Cardiac septum (tissue), 1 donor: ENCODE measurements around the gene TREML1. TPM values are rescaled to one million over a fixed set of nuclear protein-coding genes. Genes with fewer than 3 reads are reported as not detected.
A peak's percentile ranks its signal among the peaks of the same experiment; 100 is the strongest.
"Not testable (repeated sequence)": the region's sequence is repeated elsewhere in the genome, so short reads cannot be mapped to it uniquely, and the experiment has no call there.

Source experiments
- DNase-seq: peaks from one replicate; pipeline ENCODE4 v3.0.0-alpha.2; 2020; ENCODE audit warnings: low spot score
- intact Hi-C: fragments of 100-400 bp; cut with DNase I; formaldehyde crosslinking; loops from one replicate; pipeline ENCODE4 v1.14.0; 2022
- long read RNA-seq: library from polyadenylated mRNA; unstranded; transcript quantifications from one replicate; pipeline ENCODE4 v2.0.0, GENCODE V29; 2021
- total RNA-seq: library from RNA; stranded (reverse); fragmentation: NEBNext Ultra II Directional; extraction: Animal tissue kit (Norgen Biotek cat#: 25700); gene quantifications from one replicate; pipeline ENCODE4 v1.2.1, GENCODE V29; 2021
- donor health status: DM: no; HTN: no; CAD: no.

TREML1 gene, protein sequence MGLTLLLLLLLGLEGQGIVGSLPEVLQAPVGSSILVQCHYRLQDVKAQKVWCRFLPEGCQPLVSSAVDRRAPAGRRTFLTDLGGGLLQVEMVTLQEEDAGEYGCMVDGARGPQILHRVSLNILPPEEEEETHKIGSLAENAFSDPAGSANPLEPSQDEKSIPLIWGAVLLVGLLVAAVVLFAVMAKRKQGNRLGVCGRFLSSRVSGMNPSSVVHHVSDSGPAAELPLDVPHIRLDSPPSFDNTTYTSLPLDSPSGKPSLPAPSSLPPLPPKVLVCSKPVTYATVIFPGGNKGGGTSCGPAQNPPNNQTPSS
- total RNA-seq = not detected
- long read RNA-seq = 0 reads

DNA sequence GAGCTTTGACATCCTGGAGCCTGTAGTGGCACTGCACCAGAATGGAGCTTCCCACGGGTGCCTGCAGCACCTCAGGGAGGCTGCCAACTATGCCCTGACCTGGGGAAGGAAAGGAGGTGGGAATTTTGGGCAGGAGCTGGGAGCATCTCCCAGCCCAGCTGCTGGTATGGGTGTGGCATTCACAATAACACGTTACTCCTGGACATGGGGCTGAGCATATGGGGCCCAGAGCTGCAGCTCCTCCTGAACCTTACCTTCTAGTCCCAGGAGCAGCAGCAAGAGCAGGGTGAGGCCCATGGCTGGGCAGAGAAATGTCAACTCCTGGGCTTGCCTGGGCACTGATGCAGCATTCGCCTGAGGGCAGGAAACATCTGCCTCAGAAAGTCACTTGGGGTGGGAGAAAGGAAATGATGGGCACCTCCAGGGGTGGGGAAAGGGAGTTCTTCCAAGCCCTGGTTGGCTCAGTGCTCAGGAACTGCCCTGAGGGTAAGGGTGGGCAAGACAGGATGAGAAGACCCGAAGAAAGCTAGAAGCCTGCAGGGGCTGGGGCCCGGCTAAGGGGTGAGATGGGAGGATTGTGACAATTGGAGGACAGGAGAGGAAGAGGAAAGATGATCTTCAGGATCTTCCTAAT, at the start of gene TREML1:
TSS of gene TREML1 (minus strand) at position 356 of the 634 bp plus-strand sequence. CDS start at position 297, 59 bp downstream.
- no peak for DNase-seq
- intact Hi-C loops = no loop called here

DNA sequence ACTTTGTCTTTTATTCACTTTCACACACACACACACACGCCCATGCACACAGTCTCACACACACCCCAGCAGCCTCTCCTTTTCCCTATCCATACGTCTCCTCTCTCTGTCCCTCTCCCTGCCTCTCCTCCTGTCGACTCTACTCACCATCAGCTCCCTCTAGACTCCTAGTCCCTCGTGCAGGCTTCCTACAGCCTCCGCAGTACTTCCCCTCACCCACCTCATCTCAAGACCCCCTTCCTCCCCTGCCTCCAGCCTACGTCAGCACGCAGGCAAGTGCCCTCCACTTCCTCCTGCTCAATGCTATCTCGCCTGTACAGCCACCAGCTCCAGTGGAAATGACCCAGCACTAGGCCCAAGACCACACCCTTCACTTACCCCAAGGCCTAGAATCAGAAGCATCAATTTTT, 47.6 kb upstream of the TREML1 start:
- intact Hi-C loops = no loop called here
- no peak for DNase-seq

DNA sequence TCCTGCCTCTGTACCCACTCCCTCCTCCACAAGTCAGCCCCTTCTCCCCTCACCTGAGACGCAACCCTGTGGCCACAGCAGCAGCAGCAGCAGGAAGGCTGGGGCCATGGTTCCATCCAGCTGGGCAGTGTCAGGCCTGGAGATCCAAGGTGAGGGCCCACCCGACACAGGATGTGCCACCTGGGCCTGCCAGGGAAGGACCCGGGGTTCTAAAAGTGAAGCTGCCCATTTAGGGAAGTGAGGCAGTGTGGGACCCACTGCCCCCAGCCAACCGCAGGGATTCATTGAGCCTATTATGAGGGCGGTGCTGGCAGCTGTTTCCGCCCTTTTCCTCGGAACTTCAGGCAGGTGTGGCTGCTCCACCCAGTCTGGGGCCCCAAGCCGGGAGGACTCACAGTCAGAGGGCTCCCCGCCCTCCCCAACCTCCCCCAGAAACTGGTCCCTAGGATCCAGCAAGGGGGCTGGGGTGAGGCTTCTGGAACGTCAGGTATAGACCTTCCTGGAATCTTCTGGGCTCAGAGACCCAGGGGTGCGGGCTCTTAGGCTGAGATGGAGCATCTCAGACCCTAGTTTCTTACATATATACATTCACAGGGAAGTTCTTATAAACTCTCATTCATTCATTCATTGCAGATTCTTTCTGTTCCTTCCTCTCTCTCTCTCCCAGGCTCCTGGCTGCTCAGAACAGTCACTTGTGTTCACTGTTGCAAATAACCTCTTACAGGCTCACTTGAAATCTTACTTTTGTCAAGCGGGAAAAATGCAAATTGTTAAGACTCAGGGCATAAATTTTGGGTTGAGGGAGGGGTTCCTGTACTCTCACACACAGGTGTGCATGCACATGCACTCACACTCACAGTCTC, 47.0 kb upstream of the TREML1 start, which contains the start of gene TREML2:
TSS of gene TREML2 (minus strand) at position 249 of the 863 bp plus-strand sequence. CDS start at position 108, 141 bp downstream.
- intact Hi-C loops = no loop called here
- DNase-seq = peak; percentile 89

DNA sequence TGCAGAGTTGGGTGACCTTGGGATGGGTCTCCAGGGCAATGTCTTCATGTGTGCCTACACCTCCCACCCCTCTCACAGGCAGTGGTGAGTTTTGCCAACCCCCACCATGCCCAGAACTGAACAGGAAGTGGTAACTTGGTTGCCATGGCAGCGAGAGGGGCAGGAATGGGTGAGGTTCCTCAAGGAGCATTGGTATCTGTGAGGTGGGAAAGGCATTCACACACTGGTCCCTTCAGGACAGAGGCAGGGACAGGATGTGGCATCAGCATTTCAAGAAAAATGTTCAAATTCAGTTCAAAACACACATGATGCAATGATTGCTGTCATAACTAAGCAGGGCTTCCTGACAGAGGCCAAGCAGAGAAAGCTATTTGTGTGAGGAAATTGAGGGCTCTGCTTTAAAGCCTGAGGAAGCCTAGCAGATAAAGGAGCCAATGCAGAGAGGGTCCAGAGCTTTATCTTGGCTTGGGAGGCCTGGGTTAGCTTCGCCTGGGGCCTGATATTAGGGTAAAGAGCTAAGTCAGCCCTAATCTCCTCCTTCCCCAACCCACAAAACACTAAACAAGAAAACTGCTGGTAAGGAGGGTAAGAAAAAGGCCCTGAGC, 46.3 kb upstream of the TREML1 start:
- DNase-seq = peak; percentile 89

DNA sequence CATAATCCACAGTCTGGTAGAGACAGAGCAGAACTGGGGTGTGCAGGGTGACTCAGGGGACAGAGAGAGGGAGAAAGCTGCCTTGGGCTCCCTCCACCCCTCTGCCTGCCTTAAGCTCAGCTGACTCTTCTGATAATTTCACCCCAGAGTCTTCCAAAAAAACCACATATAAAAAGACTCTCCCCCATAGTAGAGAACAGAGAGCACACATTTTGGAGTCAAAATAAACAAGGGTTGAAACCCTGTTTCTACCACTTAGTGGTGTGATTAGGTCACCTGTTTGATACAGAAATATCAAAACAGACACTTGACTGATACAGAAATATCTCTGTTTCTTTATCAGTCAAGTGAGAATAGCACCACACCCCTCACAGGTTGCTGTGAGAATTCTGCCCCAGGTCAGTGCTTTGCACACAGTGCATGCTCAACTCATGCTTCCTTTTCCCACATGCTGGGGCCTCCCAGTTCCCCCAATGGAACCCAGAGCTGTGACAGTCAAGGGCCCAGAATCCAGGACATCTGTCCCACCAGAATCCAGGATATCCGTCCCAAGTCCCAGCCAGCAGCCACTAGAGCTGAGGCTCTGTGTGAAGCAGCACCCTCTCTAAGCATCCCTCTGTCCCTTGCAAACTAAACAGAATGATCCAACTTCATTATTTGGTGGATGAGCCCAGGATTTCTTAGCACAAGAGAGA, 45.6 kb upstream of the TREML1 start:
- intact Hi-C loops = no loop called here

More for the DNA sequence above, 46.3 kb upstream of the TREML1 start:
- intact Hi-C loops = no loop called here

DNA sequence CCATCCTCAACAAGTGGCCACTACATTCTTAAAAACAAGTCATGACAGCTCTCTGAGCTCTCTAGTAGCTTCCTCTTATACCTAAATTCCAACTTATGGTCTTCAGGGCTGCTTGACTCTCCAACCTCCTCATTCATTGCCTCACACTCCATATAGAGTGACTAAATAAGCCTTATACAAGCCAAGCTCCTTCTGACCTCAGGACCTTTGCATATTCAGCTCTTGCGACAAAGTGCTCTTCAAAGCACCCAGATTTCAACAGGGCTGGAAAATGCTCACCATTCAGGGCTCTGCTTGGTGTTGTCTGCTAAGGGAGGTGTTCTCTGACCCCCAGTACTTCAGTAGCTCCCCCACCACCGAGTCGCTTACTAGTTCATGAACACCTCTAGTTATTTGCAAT, 43.1 kb upstream of the TREML1 start:
- no peak for DNase-seq
- intact Hi-C loops = no loop called here

More for the DNA sequence above, 45.6 kb upstream of the TREML1 start:
- no peak for DNase-seq

DNA sequence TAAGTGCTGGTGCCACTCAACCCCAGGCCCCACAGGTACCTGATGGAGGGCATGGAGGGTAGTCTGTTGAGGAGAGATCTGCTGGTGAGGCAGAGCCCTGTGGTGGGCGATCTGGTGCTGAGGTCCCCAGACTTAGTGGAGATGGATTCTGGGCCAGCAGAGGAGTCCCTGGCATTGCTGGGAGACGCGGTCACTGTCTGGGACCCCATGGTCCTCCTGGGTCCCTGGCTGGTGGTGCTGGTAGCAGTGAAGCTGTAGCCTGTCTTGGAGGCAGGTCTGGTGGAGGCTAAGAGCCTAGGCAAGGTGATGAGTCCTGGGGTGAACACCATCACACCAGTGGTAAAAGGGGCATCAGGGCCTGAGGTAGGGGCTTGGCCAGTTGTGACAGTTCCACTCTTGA, 40.2 kb upstream of the TREML1 start:
- intact Hi-C loops = no loop called here
- DNase-seq = no peak

DNA sequence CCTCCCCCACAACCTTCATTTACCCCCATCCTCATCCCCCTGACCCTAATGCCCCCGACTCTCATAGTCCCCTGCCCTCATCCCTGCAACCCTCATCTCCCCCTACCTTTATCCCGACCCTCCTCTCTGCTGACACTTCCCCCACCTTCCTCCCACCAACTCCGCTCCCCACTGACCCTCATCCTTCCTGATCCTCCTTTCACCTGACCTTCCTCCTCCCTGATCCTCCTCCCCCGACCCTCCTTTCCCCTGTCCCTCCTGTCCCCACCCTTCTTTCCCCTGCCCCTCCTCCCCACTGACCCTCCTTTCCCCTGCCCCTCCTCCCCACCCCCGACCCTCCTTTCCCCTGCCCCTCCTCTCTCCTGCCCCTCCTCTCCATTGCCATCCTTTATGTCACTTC, 39.7 kb upstream of the TREML1 start:
- no peak for DNase-seq
- intact Hi-C loops = no loop called here

DNA sequence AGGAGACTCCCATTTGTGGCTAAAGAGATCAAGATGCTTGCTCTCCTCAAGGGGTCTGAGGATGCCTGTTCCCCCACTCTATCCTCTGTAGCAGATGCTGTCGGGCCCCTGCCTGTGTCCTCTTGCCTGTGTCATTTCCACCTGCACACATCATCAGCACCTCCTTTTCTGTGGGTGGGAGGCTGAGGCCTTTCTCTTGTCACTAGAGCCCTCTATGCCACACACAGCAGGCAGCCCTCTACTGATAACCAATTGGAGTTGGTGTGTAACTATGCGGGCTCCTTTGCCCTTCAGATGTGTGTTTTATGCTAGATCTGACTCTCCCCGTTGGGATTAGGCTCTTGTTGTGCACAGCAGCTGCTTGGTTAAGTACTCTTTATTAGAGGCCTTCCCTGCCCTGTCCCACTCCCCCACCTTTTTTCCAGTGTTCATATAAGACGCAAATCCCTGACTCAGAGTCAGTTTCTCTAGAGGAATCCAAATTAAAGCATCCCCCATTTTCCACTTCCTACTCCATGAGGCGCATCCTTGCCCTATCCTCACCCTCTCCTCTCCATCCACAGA, 39.1 kb upstream of the TREML1 start:
- intact Hi-C loops = no loop called here
- DNase-seq = no peak

DNA sequence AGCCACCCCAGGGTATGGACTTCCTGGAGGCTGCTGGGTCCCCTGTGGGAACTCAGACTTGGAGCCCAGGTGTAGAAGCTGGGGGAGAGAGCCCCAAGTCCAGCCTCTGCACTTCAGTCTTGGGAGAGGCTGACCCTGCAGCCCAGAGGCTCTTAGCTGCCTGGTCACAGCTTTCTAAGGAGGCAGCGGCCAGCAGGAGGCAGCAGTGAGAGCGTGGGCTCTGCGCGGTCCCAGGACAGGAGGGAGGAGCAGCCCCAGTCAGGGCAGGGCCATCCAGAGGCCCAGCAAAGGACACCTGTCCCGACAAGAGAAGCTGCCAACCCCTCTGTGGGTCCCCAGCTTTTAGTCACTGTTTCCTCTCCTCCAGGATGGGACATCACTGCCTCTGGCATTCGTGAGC, 37.4 kb upstream of the TREML1 start:
- no peak for DNase-seq
- intact Hi-C loops = no loop called here

DNA sequence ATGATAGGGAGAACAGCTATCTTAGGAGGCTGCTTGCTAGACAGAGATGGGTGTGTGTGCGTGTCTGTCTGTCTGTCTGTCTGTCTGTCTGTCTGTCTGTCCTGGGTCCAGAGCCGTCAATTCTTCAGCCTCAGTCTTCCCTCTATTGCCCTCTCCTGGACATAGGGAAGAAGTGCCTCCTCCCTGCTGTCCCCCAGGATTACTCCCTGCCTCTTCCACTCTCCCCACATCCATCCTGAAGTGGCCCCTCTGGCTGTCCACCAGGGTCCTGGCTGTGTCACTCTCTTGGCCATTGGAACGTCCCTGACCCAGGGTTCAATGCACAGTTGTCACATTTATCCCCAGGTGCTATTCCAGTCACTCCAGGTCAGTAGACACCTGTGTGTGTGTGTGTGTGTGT, 36.6 kb upstream of the TREML1 start:
- intact Hi-C loops = no loop called here
- no peak for DNase-seq

DNA sequence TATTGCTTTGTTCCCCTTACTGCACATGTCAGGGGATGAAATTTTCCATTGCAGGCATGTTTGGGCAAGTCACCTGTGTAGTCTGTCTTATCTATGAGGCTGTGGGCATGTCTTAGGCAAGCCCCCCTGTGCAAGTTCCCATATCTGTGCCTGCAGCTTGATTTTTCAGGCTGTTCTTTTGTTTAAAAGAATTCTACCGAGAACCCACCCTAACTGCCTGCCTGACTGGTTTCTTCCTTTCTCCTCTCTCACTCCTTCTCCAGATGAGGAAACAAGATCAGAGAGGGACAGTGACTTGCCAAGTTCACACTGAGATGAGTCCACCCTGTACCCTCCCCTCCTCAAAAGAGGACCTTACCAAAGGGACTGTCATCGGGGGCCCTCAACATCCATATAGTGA, 35.8 kb upstream of the TREML1 start:
- DNase-seq = no peak

DNA sequence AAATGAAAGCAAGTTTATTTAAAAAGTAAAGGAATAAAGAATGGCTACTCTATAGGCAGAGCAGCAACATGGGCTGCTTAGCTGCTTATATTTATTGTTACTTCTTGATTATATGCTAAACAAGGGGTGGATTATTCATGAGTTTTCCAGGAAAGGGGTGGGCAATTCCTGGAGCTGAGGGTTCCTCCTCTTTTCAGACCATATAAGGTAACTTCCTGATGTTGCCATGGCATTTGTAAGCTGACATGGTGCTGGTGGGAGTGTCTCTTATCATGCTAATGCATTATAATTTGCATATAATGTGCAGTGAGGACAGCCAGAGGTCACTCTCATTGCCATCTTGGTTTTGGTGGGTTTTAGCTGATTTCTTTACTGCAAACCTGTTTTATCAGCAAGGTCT, 34.9 kb upstream of the TREML1 start:
- intact Hi-C loops, DNase-seq: not testable (repeated sequence)

More for the DNA sequence above, 35.8 kb upstream of the TREML1 start:
- intact Hi-C loops = no loop called here

DNA sequence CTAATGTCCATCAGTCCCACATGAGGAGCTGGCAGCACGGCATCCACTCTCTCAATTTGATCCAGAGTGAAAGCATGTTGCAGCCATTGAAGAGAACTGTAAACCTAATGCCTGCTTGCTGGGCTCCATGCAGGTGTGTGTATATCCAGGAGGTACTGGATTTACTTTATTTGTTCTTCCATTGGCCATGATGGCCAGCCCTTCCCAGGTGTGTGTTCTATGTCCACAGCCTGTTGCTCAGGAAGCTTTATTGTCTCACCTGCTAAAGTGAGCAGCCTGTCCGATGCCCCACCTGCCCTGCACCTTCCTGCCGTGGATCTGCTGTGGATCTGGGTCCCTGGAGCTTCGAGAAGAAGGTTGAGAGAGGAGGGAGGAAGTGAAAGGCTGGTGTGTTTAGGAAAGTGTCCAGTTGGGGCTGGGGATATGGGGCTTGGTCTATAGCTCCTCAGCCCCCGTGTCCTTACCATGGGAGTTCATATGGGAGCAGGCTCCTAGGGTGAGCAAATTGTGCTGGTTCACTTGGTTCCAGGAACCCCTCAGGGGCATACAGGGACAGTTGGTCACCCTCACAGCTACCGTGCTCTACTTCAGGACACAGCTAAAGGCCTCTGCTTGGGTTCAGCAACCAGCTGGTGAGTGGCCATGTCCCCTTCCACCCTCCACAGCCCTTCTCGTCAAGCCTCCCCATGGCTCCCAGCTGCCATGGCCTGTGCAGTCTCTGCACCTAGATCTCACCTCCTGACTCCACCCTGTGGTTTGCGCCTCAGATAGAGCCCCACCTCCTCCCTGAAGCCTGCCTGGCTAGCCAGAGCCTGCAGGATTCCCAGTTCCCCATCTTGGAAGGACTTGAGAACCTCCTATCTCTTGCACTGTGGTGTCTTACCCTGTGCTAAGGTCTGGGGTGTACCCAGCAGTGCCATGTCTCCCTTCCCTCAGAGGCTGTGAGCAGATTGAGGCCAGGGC, 34.1 kb upstream of the TREML1 start:
- DNase-seq = no peak
- intact Hi-C loops = no loop called here

DNA sequence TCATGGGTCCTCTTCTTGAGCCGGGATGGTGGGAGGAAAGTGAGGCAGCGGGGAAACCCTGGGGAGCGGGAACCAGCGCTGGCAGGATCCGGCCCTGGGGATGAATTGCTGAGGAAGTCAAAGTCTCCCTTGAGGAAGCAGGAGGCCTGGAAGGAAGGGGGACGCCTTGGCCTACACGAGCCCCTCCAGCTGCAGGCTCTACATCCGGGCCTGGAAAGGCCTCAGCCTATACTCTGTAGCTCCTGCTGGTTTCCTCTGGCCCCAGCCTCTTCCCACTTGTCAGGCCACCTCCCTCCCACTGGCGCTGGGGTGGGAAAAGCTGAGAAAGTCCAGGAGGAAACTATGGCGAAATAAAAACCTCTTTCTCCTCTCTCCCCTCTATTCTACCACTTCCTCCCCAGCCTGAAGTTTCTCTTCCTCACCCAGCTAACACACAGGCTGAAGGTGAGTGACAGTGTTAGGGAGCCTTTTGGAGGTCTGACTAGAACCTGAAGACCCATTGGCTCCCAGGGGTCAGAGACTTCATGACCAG, 31.9 kb upstream of the TREML1 start:
- intact Hi-C loops = no loop called here
- no peak for DNase-seq

DNA sequence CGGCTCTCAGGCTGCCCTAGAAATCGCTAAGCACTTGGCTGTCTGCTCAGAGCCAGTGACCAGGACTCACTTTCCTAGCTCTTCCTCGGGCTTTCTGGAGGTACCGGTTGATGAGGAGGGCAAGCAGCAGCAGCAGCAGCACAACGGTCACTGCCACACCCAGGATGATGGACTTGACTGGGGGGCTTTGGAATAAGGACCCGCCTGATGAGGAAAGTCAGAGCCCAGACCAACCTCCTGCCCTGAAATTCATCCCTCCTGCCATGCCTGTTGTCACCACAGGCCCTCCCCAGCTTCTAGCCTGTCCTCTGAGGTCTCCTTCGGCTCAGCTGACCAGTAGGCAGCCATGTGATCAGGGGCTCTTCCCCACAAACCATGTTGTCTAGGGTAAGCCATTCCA, 30.6 kb upstream of the TREML1 start:
- intact Hi-C loops = no loop called here
- no peak for DNase-seq
